PC-3 (cell line): ENCODE measurements around the gene KCNQ1.

Experiments
- CTCF ChIP-seq: fragments of 300-600 bp; sonication (generic); conservative IDR thresholded peaks from 2 replicates; pipeline ENCODE4 v1.5.1; 2017; ENCODE audit warnings: antibody characterized with exemption, low read depth, mild to moderate bottlenecking, low read length
- EZH2 ChIP-seq: fragments of 300-600 bp; sonication (generic); IDR thresholded peaks from one replicate; pipeline ENCODE4 v1.6.1; 2017; ENCODE audit warnings: antibody characterized with exemption, mild to moderate bottlenecking, low read length; ENCODE audit not compliant: unreplicated experiment
- EZH2phosphoT487 ChIP-seq: fragments of 300-600 bp; sonication (generic); IDR thresholded peaks from 2 replicates; pipeline ENCODE4 v1.6.1; 2018; ENCODE audit warnings: mild to moderate bottlenecking, antibody characterized with exemption, low read length, borderline replicate concordance

GRCh38 chr11:2774173-2775082, 329.6 kb downstream of the KCNQ1 start:
- TF ChIP-seq CTCF = no peak
- no peak for TF ChIP-seq EZH2
- TF ChIP-seq EZH2phosphoT487 = no peak
